ENCODE measurements around the gene CD300H. TPM values are rescaled to one million over a fixed set of nuclear protein-coding genes. Genes with fewer than 3 reads are reported as not detected.
"Not testable (repeated sequence)": the region's sequence is repeated elsewhere in the genome, so short reads cannot be mapped to it uniquely, and the experiment has no call there.

Gene CD300H
- total RNA-seq, 1 donor from 2014 or later = not detected

DNA sequence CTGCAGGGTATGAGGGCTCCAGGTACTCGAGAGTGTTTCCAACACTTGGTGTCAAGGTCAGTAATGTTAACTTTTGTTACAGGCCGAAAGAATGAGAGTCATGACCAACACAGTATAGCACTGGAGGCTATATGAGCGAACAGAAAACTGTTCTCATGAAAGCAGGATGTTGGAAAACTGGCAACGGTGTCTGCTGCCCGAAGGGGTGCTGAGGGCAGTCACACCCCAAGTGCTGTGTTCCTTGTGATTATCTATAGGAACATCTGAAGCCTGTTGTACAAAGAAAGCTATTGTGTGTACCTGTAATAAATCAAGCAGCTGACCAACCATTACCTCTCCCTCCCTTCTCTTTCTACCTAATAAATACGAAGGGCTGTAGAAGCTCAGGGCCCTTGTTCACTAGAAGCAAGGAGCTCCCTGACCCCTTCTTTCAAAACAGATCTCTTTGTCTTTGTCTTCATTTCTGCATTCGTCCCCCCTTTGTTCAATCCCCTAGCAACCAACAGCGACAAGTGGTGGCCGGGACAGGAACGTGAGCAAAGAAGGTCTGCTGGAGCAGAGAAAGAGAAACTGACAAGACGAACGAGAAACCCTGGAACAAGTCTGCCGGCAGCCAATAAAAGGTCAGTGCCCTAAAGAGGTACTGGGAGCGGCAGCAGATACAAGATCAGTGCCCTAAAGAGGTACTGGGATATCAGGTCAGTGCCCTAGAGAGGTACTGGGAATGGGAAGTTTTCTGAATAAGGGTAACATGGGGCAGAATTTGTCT, 17.2 kb upstream of the CD300H start:
- no peak for DNase-seq (ENCODE audit: low spot score)

GRCh38 chr17:74582633-74583032, 15.3 kb upstream of the CD300H start:
- no peak for DNase-seq (ENCODE audit: low spot score)

GRCh38 chr17:74579900-74580299, 12.6 kb upstream of the CD300H start:
- no peak for DNase-seq (ENCODE audit: low spot score)

DNA sequence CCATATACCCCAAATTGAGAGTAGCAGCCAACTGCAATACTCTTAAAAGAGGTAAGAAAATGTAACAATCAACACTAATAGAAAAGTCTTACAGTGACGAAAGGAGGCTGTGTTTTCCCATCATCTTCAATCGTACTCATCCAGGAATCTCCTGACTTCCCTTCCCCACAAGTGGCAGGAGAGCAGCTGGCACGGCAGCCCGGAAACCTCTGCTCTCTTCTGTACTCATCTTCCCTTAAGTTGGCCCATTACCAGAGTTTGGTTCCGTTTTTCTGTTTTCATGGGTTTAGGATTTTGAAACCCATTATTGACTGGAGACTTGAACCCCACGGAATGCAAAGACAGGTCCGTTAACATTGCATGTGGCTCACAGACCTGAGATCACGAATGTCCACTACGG, 11.7 kb upstream of the CD300H start:
- DNase-seq (ENCODE audit: low spot score) = no peak

- no peak for DNase-seq (ENCODE audit: low spot score)
Measured at GRCh38 chr17:74574489-74575142, 7.3 kb upstream of the CD300H start.

DNA sequence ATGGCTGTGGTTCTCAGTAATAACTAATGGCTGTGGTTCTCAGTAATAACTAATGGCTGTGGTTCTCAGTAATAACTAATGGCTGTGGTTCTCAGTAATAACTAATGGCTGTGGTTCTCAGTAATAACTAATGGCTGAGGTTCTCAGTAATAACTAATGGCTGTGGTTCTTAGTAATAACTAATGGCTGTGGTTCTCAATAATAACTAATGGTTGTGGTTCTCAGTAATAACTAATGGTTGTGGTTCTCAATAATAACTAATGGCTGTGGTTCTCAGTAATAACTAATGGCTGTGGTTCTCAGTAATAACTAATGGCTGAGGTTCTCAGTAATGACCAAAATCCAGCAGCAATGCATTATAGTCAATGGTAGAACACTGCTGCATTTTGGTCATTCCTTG, 6.3 kb upstream of the CD300H start:
- not testable (repeated sequence) for DNase-seq (ENCODE audit: low spot score)

DNA sequence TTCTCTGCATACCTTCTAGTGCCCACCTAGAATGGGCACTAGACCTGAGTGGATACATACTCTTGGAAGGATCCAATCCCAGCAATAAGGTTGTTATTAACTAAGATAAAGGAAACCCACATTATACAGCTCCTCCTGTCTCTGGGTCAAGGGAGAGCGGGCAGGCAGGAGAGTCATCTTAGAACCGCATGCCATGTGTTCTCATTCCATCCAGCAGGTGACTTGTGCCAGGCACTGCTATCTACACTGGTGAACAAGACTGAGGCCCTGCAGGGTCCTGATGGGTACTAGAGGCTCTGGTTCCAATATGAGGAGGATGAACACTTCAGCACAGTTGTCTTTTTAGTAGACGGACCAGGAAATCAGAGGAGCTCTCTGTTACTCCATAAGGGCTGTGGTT, 5.9 kb upstream of the CD300H start:
- DNase-seq (ENCODE audit: low spot score) = no peak

DNA sequence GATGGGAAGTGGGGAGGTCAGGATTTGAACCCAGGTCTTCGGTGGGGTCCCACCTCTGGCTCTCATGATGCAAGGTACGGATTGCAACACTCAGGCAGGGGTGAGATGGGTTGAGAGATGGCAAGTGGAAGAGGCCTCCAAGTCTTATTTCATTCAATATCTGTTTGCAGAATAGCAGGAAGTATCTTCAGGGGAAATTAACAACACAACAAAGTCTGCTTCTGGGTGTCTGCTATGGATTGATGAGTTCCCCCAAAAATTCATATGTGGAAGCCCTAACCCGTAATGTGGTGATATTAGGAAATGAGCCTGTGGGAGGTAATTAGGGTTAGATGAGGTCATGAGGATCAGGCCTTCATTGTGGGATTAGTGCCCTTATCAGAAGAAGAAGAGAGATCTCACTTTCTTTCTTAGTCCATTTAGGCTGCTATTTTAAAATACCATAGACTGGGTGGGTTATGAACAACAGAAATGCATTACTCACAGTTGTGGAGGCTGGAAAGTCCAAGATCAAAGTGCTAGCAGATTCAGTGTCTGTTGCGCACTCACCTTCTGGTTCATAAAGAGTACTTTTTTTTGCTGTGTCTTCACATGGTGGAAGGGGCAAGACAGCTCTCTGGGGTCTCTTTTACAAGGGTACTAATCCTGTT, 4.4 kb upstream of the CD300H start:
- no peak for DNase-seq (ENCODE audit: low spot score)

- peak; percentile 72 for DNase-seq (ENCODE audit: low spot score)
Measured at GRCh38 chr17:74569020-74570003, 2.0 kb upstream of the CD300H start.

DNA sequence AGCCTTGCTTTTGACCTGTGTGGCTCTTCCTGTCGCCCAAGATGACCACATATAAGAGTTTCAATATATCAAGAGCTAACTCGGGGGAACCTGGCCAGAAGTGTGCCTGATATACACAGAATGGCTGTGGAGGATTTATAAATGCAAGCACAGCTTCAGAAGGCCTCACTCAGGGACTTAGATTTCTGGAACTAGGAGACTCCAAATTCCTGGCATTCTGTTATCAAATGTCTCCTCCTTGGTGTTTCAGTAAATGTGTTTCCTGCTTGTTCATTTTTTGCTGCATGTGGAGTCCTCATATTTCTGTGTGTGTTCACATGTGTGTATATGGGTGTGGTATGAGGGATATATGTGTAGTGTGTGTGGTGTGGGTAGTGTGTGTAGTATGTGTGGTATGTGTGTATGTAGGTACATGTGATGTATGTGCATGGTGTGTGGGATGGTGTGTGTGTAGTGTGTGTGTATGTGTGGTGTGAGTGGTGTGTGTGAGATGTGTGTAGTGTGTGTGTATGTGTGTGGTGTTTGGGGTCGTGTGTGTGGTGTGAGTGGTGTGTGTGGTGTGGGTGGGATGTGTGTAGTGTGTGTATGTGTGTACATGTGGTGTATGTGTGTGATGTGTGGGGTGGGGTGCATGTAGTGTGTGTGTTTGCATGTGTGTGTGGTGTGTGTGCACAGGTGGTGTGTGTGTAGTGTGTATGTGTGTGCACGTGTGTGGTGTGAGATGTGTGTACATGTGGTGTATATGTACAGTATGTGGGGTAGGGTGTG, 981 bp upstream of the CD300H start:
- no peak for DNase-seq (ENCODE audit: low spot score)

- DNase-seq (ENCODE audit: low spot score) = peak; percentile 27
Measured at GRCh38 chr17:74566132-74566753, 1.1 kb downstream of the CD300H start.

GRCh38 chr17:74565126-74565525, 2.2 kb downstream of the CD300H start:
- no peak for DNase-seq (ENCODE audit: low spot score)

- no peak for DNase-seq (ENCODE audit: low spot score)
Measured at GRCh38 chr17:74563358-74563757, 4.0 kb downstream of the CD300H start.

- DNase-seq (ENCODE audit: low spot score) = no peak
Measured at GRCh38 chr17:74561586-74561985, 5.7 kb downstream of the CD300H start.

GRCh38 chr17:74558882-74559519, 8.3 kb downstream of the CD300H start:
- no peak for DNase-seq (ENCODE audit: low spot score)

GRCh38 chr17:74558402-74558801, 8.9 kb downstream of the CD300H start:
- DNase-seq (ENCODE audit: low spot score) = not testable (repeated sequence)

DNA sequence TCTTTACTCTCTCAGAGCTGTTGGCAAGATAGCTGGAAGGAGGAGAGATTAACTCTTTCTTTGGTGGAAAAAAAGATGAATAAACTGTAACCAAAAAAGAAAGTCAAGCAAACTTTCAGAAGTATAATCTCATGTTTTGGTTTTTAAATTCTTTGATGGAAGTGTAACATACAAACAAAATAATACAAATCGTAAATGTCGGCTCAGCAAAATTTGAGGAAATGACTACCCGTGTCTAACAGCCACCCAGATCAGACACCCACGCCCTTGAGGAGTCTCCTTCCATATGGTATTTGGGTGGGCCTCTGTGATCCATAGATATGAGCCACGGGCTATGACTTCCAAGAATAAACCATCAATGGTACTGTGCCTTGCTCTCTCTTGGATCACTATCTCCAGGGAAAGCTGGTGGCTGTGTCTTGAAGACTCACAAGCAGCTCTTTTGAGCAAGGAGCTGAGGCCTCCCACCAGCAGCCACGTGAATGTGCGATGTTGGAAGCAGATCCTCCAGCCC, 11.8 kb downstream of the CD300H start:
- no peak for DNase-seq (ENCODE audit: low spot score)

- DNase-seq (ENCODE audit: low spot score) = no peak
Measured at GRCh38 chr17:74554909-74555308, 12.4 kb downstream of the CD300H start.

DNA sequence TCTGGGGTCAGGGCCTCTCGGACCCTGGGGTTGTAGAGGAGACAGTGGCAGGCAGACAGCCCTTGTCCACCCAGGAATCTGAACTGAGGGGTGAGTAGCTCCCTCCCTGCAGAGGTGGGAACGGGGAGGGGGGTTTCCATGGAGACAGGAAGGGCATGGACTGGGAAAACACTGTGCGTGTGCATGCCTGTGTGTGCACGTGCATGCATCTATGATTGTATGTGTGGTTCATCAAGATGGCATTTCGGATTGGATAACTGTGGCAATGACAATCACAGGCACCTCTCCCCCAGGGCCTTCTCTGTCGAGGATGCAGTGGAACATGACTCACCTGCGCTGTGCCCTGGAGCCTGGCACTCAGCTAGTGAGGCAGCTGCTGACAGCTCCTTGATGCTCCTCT, 15.3 kb downstream of the CD300H start:
- no peak for DNase-seq (ENCODE audit: low spot score)

DNA sequence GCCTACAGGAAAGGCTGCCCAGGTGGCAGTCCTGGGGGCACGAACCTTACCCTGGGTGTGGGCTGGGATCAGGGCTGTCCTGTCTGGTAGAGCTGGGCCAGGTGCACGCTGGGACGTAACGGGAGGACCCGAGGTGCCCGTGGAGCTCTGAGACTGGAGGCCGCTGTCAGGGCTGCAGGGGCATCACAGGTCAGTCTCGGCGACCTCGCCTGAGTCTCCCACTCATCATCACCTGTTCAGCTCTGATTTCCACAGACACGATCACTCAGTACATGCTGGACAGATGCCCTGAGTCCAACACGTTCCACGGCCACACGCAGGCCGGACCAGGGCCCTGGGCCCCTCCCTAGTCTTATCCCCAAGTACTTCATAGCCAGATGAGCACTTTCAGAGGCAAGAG, 16.7 kb downstream of the CD300H start:
- DNase-seq (ENCODE audit: low spot score) = no peak
